ENCODE results near the gene MAP6D1. TPM values are rescaled to one million over a fixed set of nuclear protein-coding genes. Genes with fewer than 3 reads are reported as not detected.

The MAP6D1 gene
- 0.88 TPM for polyA plus RNA-seq (ENCODE audit: insufficient read length)
- long read RNA-seq, donor 1, partial matches to known transcripts = 0 of 3 reads
- long read RNA-seq, donor 1, other reads (novel, unspliced or antisense) = 0 of 3 reads
- long read RNA-seq, donor 2 = 0 reads
- long read RNA-seq, donor 3 = 0 reads
- long read RNA-seq, donor 4 = 0 reads
- long read RNA-seq, donor 5, partial matches to known transcripts = 0 of 3 reads
- long read RNA-seq, donor 5, other reads (novel, unspliced or antisense) = 0 of 3 reads
- long read RNA-seq, donor 6, partial matches to known transcripts = 0 of 1 reads
- long read RNA-seq, donor 6, other reads (novel, unspliced or antisense) = 0 of 1 reads
- long read RNA-seq, donor 7 = 0 reads
- long read RNA-seq, donor 8 = 0 reads

DNA sequence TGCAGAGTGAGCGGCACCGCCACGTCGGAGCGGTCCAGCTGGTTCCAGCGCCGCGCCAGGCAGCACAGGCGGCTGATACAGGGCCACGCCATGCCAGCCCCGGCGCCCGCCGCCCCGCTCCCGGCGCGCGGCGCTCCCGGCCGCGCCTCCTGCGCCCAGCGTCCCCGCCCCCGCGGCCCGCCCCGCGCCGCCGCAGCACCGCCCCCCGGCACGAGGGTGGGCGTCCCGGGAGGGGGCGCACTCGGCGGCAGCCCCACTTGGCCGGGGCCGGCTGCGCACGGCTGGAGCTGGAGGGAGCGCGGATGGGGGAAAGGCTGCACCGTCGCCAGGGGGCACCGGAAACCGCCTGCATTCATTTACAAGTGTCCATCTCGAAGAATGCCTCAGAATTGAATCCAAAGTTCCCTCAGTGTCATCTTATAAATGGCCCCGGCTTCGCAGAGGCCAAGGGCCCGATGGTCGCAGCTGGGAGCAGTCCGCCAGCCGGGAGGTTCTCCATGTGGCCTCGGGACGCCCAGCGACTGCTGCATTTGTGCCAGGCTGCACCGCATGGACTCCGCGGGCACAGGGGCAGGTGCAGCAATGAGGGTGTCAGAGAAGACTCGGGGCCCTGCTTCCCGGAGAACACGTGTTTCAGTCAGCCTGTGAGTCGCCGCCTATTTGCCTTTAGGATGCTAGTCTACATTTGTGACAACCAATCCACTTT, at the start of gene MAP6D1:
Gene MAP6D1 (minus strand): TSS at position 122 of the 706 bp plus-strand sequence. CDS start 30 bp downstream, at position 92.
- peak; percentile 44 for DNase-seq

DNA sequence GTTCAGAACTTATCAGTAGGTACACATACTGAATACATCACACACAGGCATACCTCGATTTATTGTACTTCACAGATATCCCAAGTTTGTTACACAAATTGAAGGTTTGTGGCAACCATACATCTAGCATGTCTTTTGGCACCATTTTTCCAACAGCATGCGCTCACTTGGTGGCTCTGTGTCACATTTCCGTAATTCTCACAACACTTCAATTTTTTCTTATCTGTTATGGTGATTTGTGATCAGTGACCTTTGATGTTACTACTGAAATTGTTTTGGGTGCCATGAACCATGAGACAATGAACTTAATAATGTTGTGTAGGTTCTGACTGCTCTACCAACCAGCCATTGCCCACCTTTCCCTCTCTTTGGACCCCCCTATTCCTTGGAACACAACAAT, 48.5 kb upstream of the MAP6D1 start:
- no peak for DNase-seq

- DNase-seq = no peak
These were observed 46.2 kb upstream of the MAP6D1 start for GRCh38 chr3:183871541-183871940.

DNA sequence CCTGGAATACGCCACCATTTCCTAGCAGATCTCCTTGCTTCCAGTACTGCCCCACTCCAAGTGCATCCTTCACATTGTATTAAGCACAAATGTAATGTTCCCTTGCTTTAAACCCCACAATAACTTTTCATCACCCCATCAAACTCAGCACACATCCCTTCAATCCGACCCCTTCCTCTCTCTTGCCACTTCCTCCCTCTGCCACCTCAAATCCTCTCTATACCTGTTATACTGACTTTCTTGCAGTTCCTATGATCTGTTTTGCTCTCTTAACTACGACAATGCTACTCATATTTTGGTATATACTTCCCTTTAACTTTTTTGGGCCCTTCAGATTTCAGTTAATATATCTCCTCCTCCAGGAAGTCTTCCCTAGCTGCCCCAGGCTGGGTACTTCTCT, 45.2 kb upstream of the MAP6D1 start:
- DNase-seq = no peak

- DNase-seq = no peak
These were observed 43.4 kb upstream of the MAP6D1 start for GRCh38 chr3:183868796-183869195.

DNA sequence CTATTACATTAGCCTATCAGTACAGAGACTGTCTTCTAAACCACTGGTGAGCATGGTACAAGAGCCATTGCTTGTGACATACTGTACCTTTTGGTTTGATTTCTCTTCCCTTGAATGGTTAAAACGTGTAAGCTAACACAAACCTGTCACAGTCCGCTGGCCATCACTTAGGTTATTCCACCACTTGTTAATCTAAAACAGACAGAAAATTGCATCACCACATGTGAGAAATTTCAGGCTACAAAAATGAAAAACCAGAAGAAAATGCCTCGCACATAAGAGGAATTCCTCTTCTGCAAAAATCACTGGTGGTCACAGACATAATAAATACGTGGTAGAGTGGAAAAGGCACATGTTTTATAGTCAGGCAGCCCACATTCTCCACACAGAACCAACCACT, 37.2 kb upstream of the MAP6D1 start:
- DNase-seq = no peak

DNA sequence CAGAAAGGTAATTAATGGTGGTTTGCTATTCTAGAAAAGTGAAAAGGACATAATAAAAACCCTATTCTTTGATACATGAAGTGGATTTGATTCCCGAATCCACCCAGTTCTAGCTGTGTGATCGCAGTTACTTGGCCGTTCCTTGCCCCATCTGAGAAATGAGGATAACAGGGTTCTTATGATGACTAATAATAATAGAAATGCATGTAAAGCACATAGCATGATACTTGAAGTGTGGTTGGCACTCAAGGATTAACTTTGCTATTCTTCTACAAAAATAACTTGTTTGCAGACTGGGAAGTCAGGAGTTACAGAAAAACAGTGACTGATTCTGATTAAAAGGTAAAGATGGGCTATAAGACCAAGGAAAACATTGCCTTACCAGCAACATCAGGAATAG, 32.5 kb upstream of the MAP6D1 start:
- no peak for DNase-seq

DNA sequence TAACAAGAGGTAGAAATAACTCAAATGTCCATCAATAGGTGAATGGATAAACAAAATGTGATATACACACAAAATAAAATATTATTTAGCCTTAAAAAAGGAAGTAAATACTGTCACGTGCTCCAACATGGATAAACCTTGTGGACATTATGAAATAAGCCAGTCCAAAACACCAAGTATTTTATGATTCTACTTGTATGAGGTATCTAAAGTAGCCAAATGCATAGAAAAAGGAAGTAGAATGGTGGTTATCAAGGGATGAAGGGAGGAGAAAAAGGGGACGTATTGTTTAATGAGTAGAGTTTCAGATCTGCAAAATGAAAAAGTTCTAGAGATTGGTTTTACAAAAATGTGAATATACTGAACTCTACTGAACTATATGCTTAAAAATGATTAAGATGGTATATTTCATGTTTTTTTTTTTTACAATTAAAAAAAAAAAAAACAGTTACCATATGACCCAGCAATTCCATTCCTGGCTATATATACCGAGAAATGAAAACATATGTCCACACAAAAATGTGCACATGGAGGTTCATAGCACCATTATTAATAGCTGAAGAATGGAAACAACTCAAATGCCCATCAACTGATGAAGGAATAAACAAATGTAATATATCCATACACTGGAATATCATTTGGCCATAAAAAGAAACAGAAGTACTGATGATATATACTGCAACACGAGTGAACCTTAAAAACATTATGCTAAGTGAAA, 29.1 kb upstream of the MAP6D1 start:
- no peak for DNase-seq

DNA sequence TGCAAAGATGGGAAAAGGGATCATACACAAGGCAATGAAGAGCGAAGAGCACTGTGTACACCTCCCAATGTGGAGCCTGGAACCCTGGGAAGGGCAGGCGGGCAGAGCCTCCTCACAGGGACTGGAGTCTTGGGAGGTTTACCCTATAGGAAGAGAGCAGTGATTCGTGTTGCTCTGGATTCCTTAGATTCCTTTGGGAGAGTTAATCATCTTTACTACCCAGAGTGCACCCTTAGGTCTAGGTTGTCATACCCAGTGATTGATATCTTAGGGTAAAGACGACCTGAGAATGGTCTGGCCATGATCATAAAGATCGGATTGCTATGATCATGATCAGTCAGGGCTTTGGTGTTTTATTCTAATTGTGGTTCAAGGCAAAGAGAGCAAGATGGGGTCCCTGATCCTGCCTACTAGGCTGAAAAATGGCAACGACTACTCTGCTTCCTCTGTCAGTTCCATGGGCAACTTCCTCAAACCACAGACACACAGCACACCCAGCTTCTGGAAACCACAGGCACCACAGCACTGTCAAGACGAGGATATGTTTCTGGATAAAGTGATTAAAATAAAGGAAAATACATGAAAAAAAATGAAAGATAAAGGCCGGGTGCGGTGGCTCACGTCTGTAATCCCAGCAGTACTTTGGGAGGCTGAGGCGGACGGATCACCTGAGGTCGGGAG, 20.4 kb upstream of the MAP6D1 start:
- no peak for DNase-seq

DNA sequence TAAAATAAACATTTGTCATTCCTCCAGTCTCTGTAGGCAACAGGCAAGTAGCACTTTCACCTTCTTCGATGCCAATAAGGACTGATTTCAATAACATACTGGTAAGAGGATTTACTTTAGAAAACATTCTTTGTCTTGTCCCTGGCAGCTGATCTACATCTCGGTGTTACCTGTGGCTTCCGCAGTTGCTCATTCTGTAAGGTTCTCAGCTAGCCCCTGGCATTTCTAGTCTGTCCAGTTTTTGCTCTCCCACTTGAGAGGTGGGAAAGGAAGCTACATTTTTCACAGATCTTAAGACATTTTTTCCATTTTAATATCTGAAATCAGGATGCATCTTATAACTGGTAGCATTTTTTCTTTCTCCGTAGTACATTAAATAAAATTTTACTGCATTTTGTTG, 19.7 kb upstream of the MAP6D1 start:
- DNase-seq = no peak

GRCh38 chr3:183844606-183845005, 19.2 kb upstream of the MAP6D1 start:
- no peak for DNase-seq

GRCh38 chr3:183839751-183840150, 14.4 kb upstream of the MAP6D1 start:
- no peak for DNase-seq

- DNase-seq = no peak
These were observed 12.5 kb upstream of the MAP6D1 start for GRCh38 chr3:183837894-183838293.

DNA sequence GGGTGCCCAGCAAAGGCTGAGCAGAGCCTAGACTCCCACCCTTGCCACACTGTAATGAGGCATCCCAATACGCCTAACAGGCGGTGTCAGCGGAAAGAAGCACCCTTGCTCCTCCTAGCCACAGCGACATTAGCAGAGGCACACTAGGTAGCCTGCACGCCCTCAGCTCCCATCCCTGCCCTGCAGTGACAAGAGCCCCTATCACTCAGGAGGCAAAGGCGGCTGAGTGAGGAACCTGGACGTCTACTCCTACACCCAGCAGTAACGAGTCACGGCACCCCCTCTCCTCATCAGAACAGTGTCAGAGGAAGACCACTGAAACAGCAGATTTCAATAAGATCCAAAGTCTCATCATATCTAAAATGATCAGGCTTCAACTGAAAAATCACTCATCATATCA, 12.0 kb upstream of the MAP6D1 start:
- DNase-seq = no peak

GRCh38 chr3:183833516-183833915, 8.1 kb upstream of the MAP6D1 start:
- no peak for DNase-seq

GRCh38 chr3:183830187-183830586, 4.8 kb upstream of the MAP6D1 start:
- no peak for DNase-seq

GRCh38 chr3:183829466-183829865, 4.1 kb upstream of the MAP6D1 start:
- DNase-seq = no peak

GRCh38 chr3:183828538-183828870, 3.1 kb upstream of the MAP6D1 start:
- no peak for DNase-seq

- DNase-seq = no peak
These were observed 2.6 kb upstream of the MAP6D1 start for GRCh38 chr3:183827809-183828537.

GRCh38 chr3:183826448-183827250, 1.3 kb upstream of the MAP6D1 start:
- DNase-seq = no peak
